Parathyroid adenoma (tissue), 2 donors: Measurements from ENCODE around the gene FLT1.

ENCODE experiments used
- H2AFZ ChIP-seq: fragments of 300-600 bp; sonication (generic); one replicate; pipeline ENCODE4 v1.7.0; 2017; ENCODE audit warnings: antibody characterized with exemption, mild to moderate bottlenecking
- H3K27ac ChIP-seq: fragments of 300-600 bp; sonication (generic); one replicate; pipeline ENCODE4 v1.7.0; 2017
- H3K27me3 ChIP-seq: fragments of 300-600 bp; sonication (generic); one replicate; pipeline ENCODE4 v1.7.0; 2017; ENCODE audit warnings: low read length; ENCODE audit not compliant: control insufficient read depth, insufficient read depth
- H3K36me3 ChIP-seq: fragments of 300-600 bp; sonication (generic); one replicate; pipeline ENCODE4 v1.7.0; 2017; ENCODE audit warnings: low read length; ENCODE audit not compliant: control insufficient read depth, insufficient read depth
- H3K4me1 ChIP-seq: fragments of 300-600 bp; sonication (generic); one replicate; pipeline ENCODE4 v1.7.0; 2017; ENCODE audit warnings: control low read depth
- H3K4me2 ChIP-seq: fragments of 300-600 bp; sonication (generic); one replicate; pipeline ENCODE4 v1.7.0; 2017; ENCODE audit warnings: low read length
- H3K4me3 ChIP-seq: fragments of 300-600 bp; sonication (generic); one replicate; pipeline ENCODE4 v1.7.0; 2017; ENCODE audit warnings: low read depth, low read length
- H3K79me2 ChIP-seq: fragments of 300-600 bp; sonication (generic); one replicate; pipeline ENCODE4 v1.7.0; 2017; ENCODE audit warnings: control low read depth
- H3K9ac ChIP-seq: fragments of 300-600 bp; sonication (generic); one replicate; pipeline ENCODE4 v1.7.0; 2017; ENCODE audit warnings: mild to moderate bottlenecking
- H3K9me3 ChIP-seq: fragments of 300-600 bp; sonication (generic); one replicate; pipeline ENCODE4 v1.7.0; 2017; ENCODE audit warnings: low read length; ENCODE audit not compliant: control insufficient read depth
- CTCF ChIP-seq: fragments of 300-600 bp; sonication (generic); IDR thresholded peaks from one replicate; pipeline ENCODE4 v1.7.0; 2017; ENCODE audit warnings: antibody characterized with exemption, mild to moderate bottlenecking
- donor health status: primary hyperparathyroidism.

The FLT1 gene

GRCh38 chr13:28337166-28338005 lies 157.5 kb downstream of the FLT1 start:
- H3K9me3 ChIP-seq = no peaks in the 10 kb centered on the region
- no peaks in the 10 kb centered on the region for H3K79me2 ChIP-seq
- H3K27ac ChIP-seq = no peak overlapping the region
- H3K27me3 ChIP-seq = no peaks in the 10 kb centered on the region
- no peak overlapping the region for H2AFZ ChIP-seq
- H3K4me3 ChIP-seq = no peak overlapping the region
- no peak for TF ChIP-seq CTCF
- no peaks in the 10 kb centered on the region for H3K36me3 ChIP-seq
- H3K4me1 ChIP-seq = no peaks in the 10 kb centered on the region
- H3K9ac ChIP-seq = no peak overlapping the region
- H3K4me2 ChIP-seq = no peak overlapping the region

- no peak for TF ChIP-seq CTCF
- Histone ChIP-seq H3K4me3 (no peak overlapping the region), H2AFZ (no peak overlapping the region), H3K4me2 (no peak overlapping the region), H3K27ac (no peak overlapping the region), H3K36me3 (no peaks in the 10 kb centered on the region), H3K9ac (no peak overlapping the region), H3K79me2 (no peaks in the 10 kb centered on the region), H3K9me3 (no peaks in the 10 kb centered on the region), H3K27me3 (no peaks in the 10 kb centered on the region), H3K4me1 (no peaks in the 10 kb centered on the region)
Measured at GRCh38 chr13:28336193-28336657, 158.7 kb downstream of the FLT1 start.

GRCh38 chr13:28333204-28333881 lies 161.6 kb downstream of the FLT1 start:
- Histone ChIP-seq H3K27me3 (no peaks in the 10 kb centered on the region), H3K9me3 (no peaks in the 10 kb centered on the region), H3K4me2 (no peak overlapping the region), H3K4me1 (no peaks in the 10 kb centered on the region), H3K4me3 (no peak overlapping the region), H3K79me2 (no peaks in the 10 kb centered on the region), H3K36me3 (no peaks in the 10 kb centered on the region), H3K9ac (no peak overlapping the region), H2AFZ (no peak overlapping the region), H3K27ac (no peak overlapping the region)
- TF ChIP-seq CTCF = no peak

GRCh38 chr13:28329395-28330158 lies 165.4 kb downstream of the FLT1 start:
- Histone ChIP-seq H3K4me1 (no peaks in the 10 kb centered on the region), H2AFZ (no peak overlapping the region), H3K4me2 (no peak overlapping the region), H3K36me3 (no peaks in the 10 kb centered on the region), H3K27me3 (no peaks in the 10 kb centered on the region), H3K9me3 (no peaks in the 10 kb centered on the region), H3K9ac (no peak overlapping the region), H3K27ac (no peak overlapping the region), H3K79me2 (no peaks in the 10 kb centered on the region), H3K4me3 (no peak overlapping the region)
- no peak for TF ChIP-seq CTCF
